ENCODE measurements around the gene PLIN4.

PLIN4 gene

DNA sequence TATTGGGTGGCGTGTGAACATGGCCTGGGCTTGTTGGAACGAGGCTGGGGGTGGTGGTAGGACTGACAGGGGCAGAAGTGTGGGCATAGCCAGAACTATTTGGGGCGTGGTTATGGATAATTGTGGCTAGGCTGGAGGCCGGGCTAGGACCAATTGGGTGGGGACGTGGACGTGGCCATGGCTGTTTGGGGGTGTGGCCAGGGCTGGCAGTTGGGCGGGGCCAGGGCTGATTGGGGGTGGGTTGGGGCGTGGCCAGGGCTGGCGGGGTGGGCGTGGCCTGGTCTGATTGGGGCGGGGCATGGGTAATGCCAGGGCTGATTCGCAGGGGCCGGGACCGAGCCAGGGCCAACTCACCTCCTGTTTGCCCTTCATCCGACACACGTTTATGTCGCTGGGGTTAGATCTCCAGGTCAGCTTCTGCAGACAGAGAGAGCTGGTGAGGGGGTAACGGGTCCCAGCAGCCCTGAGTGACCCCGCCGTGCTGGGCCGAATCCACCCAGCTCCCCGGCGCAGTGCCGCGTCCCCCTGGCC is 38.4 kb upstream of the PLIN4 start:
- H3K36me3 ChIP-seq (ENCODE audit: control insufficient read depth in 2 of 2, insufficient read depth in 2 of 2, low read length in 2 of 2) = no peaks in the 10 kb centered on the region
- H3K9ac ChIP-seq (ENCODE audit: low read depth in 1 of 2, low read length in 2 of 2) = no peak overlapping the region
- H3K27me3 ChIP-seq (ENCODE audit: control insufficient read depth in 2 of 2, insufficient read depth in 2 of 2, low read length in 2 of 2) = peaks cover 0 to 4% of the 10 kb centered on the region in 2 donors
- peaks cover 0 to 5% of the 10 kb centered on the region in 2 donors for H3K4me1 ChIP-seq (ENCODE audit: control insufficient read depth in 2 of 2, insufficient read depth in 2 of 2, low read length in 2 of 2)
- H3K4me3 ChIP-seq (ENCODE audit: low read length in 2 of 2) = no peak overlapping the region
- H3K9me3 ChIP-seq (ENCODE audit: control insufficient read depth in 2 of 2, low read length in 2 of 2) = no peaks in the 10 kb centered on the region
- no peak overlapping the region for H3K27ac ChIP-seq (ENCODE audit: low read depth in 2 of 2, low read length in 2 of 2)

DNA sequence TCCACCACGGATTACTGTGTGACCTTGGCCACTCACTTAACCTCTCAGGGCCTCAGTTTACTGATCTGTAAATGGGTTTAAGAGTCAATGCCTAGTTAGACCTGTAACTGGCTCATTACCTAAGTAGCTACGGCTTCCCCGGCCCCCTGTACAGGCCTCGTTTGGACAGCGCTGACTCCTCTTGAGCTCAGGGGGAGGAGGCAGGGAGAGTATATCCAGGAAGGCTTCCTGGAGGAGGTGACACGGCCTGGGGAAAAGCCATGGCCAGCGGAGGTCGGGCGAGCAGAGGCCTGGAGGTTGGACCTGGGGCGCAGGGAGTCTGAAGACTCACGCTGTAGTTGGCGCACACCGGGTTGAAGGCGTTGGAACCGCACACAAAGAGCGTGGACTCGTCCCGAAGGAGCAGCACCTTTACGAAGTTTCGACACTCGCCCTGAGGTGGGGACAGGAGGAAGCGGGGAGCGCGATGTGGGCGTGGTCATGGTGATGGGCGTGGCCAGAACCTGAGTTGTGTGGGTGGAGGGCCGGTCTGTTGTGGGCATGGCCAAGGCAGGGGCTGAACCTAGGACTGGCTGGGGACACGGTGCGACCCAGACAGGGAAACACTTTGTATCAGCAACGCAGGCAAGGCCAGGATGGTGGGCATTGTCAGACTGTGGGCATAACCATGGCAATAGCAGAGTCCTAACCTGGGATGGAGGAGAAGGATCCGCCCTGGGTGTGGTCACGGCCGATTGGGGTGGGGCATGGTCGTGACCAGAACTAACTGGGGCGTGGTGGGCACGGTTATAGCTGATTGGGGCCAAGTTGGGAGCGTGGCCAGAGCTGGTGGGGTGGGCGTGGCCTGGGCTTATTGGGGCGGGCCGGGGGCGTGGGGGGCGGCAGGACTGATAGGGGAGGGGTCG is 37.6 kb upstream of the PLIN4 start:
- Histone ChIP-seq H3K27me3 (ENCODE audit: control insufficient read depth in 2 of 2, insufficient read depth in 2 of 2, low read length in 2 of 2) (peaks cover 0 to 4% of the 10 kb centered on the region in 2 donors), H3K4me1 (ENCODE audit: control insufficient read depth in 2 of 2, insufficient read depth in 2 of 2, low read length in 2 of 2) (peaks cover 0 to 5% of the 10 kb centered on the region in 2 donors), H3K36me3 (ENCODE audit: control insufficient read depth in 2 of 2, insufficient read depth in 2 of 2, low read length in 2 of 2) (no peaks in the 10 kb centered on the region), H3K4me3 (ENCODE audit: low read length in 2 of 2) (no peak overlapping the region), H3K9ac (ENCODE audit: low read depth in 1 of 2, low read length in 2 of 2) (no peak overlapping the region), H3K9me3 (ENCODE audit: control insufficient read depth in 2 of 2, low read length in 2 of 2) (no peaks in the 10 kb centered on the region), H3K27ac (ENCODE audit: low read depth in 2 of 2, low read length in 2 of 2) (no peak overlapping the region)

DNA sequence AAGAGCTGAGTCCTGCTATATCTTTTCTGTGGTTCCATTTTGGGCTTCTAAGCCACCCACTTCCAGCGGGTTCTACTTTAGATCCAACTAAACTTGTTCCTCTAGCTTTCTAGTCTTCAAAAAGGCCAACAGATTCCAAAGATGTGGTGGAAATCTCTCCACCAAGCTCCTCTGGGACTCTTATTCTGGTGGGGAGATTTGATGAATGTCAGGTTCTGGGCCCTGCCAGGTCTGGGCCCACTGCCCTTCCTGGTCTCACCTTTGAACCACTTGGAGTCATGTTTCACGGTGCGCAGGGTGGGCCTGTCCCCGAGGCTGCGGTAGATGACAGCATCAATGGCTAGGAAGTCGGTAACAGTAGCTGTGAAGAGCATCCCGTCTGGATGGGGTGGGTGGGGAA is 36.4 kb upstream of the PLIN4 start:
- Histone ChIP-seq H3K27me3 (ENCODE audit: control insufficient read depth in 2 of 2, insufficient read depth in 2 of 2, low read length in 2 of 2) (peaks cover 0 to 8% of the 10 kb centered on the region in 2 donors), H3K9ac (ENCODE audit: low read depth in 1 of 2, low read length in 2 of 2) (no peak overlapping the region), H3K4me1 (ENCODE audit: control insufficient read depth in 2 of 2, insufficient read depth in 2 of 2, low read length in 2 of 2) (peaks cover 0 to 5% of the 10 kb centered on the region in 2 donors), H3K27ac (ENCODE audit: low read depth in 2 of 2, low read length in 2 of 2) (no peak overlapping the region), H3K36me3 (ENCODE audit: control insufficient read depth in 2 of 2, insufficient read depth in 2 of 2, low read length in 2 of 2) (no peaks in the 10 kb centered on the region), H3K9me3 (ENCODE audit: control insufficient read depth in 2 of 2, low read length in 2 of 2) (no peaks in the 10 kb centered on the region), H3K4me3 (ENCODE audit: low read length in 2 of 2) (no peak overlapping the region)

DNA sequence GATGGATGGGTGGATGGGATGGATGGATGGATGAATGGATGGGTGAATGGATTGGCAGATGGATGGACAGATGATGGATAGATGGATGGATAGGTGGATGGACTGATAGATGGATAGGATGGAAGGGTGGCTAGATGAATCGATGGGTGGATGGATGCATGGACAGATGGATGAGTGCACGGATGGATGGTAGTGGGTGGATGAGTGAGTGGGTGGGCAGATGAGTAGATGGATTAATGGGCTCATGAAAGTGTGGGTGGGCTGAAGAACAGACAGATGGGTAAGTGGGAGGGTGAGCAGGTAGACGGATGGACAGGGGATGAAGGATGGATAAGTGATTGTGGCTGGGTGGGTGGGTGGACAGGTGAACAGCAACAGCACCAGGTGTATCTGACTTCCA is 35.5 kb upstream of the PLIN4 start:
- H3K9me3 ChIP-seq (ENCODE audit: control insufficient read depth in 2 of 2, low read length in 2 of 2) = no peaks in the 10 kb centered on the region
- H3K36me3 ChIP-seq (ENCODE audit: control insufficient read depth in 2 of 2, insufficient read depth in 2 of 2, low read length in 2 of 2) = no peaks in the 10 kb centered on the region
- no peak overlapping the region for H3K4me3 ChIP-seq (ENCODE audit: low read length in 2 of 2)

DNA sequence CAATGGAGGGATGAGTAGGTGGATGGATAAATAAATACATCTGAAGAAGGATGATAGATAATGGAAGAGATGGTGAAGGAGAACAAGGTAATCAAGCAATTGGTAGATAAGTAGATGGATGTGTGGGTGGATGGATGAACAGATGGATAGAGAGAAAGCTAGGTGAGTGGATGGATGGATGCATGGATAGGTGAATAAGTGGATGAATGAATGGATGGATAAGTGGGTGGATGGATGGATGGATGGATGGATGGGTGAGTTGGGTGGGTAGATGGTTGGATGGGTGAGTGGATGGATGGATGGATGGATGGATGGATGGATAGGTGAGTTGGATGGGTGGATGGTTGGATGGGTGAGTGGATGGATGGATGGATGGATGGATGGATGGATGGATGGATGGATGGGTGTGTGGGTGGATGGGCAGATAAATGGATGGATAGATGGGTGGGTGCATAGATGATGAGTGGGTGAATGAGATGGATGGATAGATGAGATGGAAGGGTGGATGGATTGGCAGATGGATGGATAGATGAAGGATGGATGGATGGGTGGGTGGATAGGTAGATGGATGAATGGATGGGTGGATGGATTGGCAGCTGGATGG is 34.9 kb upstream of the PLIN4 start:
- H3K36me3 ChIP-seq (ENCODE audit: control insufficient read depth in 2 of 2, insufficient read depth in 2 of 2, low read length in 2 of 2) = no peaks in the 10 kb centered on the region
- H3K27ac ChIP-seq (ENCODE audit: low read depth in 2 of 2, low read length in 2 of 2) = no peak overlapping the region
- H3K9me3 ChIP-seq (ENCODE audit: control insufficient read depth in 2 of 2, low read length in 2 of 2) = no peaks in the 10 kb centered on the region
- H3K4me1 ChIP-seq (ENCODE audit: control insufficient read depth in 2 of 2, insufficient read depth in 2 of 2, low read length in 2 of 2) = peaks cover 0 to 5% of the 10 kb centered on the region in 2 donors
- H3K27me3 ChIP-seq (ENCODE audit: control insufficient read depth in 2 of 2, insufficient read depth in 2 of 2, low read length in 2 of 2) = peaks cover 0 to 8% of the 10 kb centered on the region in 2 donors
- no peak overlapping the region for H3K4me3 ChIP-seq (ENCODE audit: low read length in 2 of 2)
- no peak overlapping the region for H3K9ac ChIP-seq (ENCODE audit: low read depth in 1 of 2, low read length in 2 of 2)

More for the DNA sequence above, 35.5 kb upstream of the PLIN4 start:
- no peak overlapping the region for H3K9ac ChIP-seq (ENCODE audit: low read depth in 1 of 2, low read length in 2 of 2)
- H3K27me3 ChIP-seq (ENCODE audit: control insufficient read depth in 2 of 2, insufficient read depth in 2 of 2, low read length in 2 of 2) = peaks cover 0 to 8% of the 10 kb centered on the region in 2 donors
- H3K27ac ChIP-seq (ENCODE audit: low read depth in 2 of 2, low read length in 2 of 2) = no peak overlapping the region
- peaks cover 0 to 5% of the 10 kb centered on the region in 2 donors for H3K4me1 ChIP-seq (ENCODE audit: control insufficient read depth in 2 of 2, insufficient read depth in 2 of 2, low read length in 2 of 2)

DNA sequence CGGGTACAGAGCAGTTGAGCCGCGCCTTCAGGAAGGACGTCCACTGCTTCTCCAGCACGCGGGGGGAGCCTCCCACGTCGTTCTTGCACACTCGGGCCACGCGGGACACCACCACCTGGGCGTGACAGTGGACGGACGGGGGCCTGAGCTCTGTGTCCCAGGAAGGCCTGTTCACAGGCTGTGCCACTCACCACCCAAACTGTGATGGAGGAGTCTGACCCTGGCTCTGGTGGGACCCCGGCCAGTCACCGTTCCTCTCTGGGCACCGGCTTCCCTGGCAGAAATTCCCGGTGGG is 34.2 kb upstream of the PLIN4 start:
- Histone ChIP-seq H3K4me1 (ENCODE audit: control insufficient read depth in 2 of 2, insufficient read depth in 2 of 2, low read length in 2 of 2) (peaks cover 0 to 5% of the 10 kb centered on the region in 2 donors), H3K27me3 (ENCODE audit: control insufficient read depth in 2 of 2, insufficient read depth in 2 of 2, low read length in 2 of 2) (peaks cover 0 to 8% of the 10 kb centered on the region in 2 donors), H3K9me3 (ENCODE audit: control insufficient read depth in 2 of 2, low read length in 2 of 2) (no peaks in the 10 kb centered on the region), H3K9ac (ENCODE audit: low read depth in 1 of 2, low read length in 2 of 2) (no peak overlapping the region), H3K4me3 (ENCODE audit: low read length in 2 of 2) (no peak overlapping the region), H3K27ac (ENCODE audit: low read depth in 2 of 2, low read length in 2 of 2) (no peak overlapping the region), H3K36me3 (ENCODE audit: control insufficient read depth in 2 of 2, insufficient read depth in 2 of 2, low read length in 2 of 2) (no peaks in the 10 kb centered on the region)

DNA sequence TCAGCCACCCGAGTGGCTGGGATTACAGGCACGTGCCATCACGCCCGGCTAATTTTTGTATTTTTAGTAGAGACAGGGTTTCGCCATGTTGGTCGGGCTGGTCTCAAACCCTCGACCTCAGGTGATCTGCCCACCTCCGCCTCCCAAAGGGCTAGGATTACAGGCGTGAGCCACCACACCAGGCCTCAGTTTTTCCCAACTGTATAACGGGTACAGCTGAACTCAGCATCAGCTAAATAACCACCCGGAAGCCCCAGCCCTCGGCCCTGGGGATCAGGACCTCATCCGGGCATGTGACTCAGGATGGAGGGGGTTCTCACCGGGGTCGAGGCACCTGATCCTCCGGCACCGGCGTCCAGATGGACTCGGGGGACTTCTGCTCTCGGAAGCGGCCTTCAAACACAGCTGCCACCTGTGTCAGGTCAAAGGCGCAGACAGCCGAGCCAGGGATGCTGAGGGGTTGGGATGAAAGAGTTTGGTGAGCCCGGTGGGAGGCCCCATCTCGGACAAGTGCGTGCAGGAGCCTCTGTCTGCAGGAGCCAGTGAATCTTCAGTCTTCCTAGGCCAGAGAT is 32.3 kb upstream of the PLIN4 start:
- Histone ChIP-seq H3K27me3 (ENCODE audit: control insufficient read depth in 2 of 2, insufficient read depth in 2 of 2, low read length in 2 of 2) (peaks cover 0 to 8% of the 10 kb centered on the region in 2 donors), H3K36me3 (ENCODE audit: control insufficient read depth in 2 of 2, insufficient read depth in 2 of 2, low read length in 2 of 2) (no peaks in the 10 kb centered on the region)

DNA sequence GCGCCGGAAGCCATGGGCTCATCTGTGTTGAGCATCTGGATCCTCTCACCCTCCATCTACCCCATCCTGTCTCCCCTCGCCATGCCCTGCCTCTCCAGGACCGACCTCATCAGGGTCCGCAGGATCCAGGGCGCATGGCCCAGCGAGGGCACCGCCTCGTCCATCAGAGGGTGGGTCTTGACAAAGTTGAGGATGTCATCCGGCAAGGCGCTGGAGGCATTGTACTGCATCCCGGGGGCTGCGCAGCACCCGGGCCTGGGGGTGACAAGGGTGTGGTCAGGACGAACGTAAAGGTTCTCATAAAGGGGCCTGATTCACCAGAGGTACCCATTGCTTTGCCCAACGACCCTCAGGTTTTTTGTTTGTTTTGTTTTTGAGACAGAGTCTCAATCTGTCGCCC is 31.7 kb upstream of the PLIN4 start:
- Histone ChIP-seq H3K9ac (ENCODE audit: low read depth in 1 of 2, low read length in 2 of 2) (no peak overlapping the region), H3K9me3 (ENCODE audit: control insufficient read depth in 2 of 2, low read length in 2 of 2) (no peaks in the 10 kb centered on the region), H3K27ac (ENCODE audit: low read depth in 2 of 2, low read length in 2 of 2) (no peak overlapping the region), H3K27me3 (ENCODE audit: control insufficient read depth in 2 of 2, insufficient read depth in 2 of 2, low read length in 2 of 2) (peaks cover 0 to 8% of the 10 kb centered on the region in 2 donors), H3K36me3 (ENCODE audit: control insufficient read depth in 2 of 2, insufficient read depth in 2 of 2, low read length in 2 of 2) (no peaks in the 10 kb centered on the region), H3K4me1 (ENCODE audit: control insufficient read depth in 2 of 2, insufficient read depth in 2 of 2, low read length in 2 of 2) (peaks cover 0 to 3% of the 10 kb centered on the region in 2 donors), H3K4me3 (ENCODE audit: low read length in 2 of 2) (no peak overlapping the region)

More for the DNA sequence above, 32.3 kb upstream of the PLIN4 start:
- H3K9ac ChIP-seq (ENCODE audit: low read depth in 1 of 2, low read length in 2 of 2) = no peak overlapping the region
- no peak overlapping the region for H3K4me3 ChIP-seq (ENCODE audit: low read length in 2 of 2)
- H3K4me1 ChIP-seq (ENCODE audit: control insufficient read depth in 2 of 2, insufficient read depth in 2 of 2, low read length in 2 of 2) = peaks cover 0 to 3% of the 10 kb centered on the region in 2 donors
- no peak overlapping the region for H3K27ac ChIP-seq (ENCODE audit: low read depth in 2 of 2, low read length in 2 of 2)
- no peaks in the 10 kb centered on the region for H3K9me3 ChIP-seq (ENCODE audit: control insufficient read depth in 2 of 2, low read length in 2 of 2)

DNA sequence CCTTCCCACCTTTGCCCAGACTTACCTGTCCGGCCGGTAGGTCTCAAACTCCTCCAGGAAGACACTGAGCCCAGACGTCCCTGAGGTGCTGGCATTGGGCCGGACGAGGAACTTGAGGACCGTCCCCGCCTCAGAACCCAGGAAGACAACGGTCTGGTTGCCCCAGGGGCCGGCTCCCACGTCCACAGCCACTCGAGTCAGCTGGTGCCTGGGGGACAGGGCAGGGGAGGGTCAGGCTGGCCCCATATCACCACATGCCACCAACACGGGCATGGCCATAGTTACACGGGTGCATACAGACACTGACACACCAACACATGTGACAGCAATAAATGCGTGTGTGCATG is 29.9 kb upstream of the PLIN4 start:
- Histone ChIP-seq H3K9me3 (ENCODE audit: control insufficient read depth in 2 of 2, low read length in 2 of 2) (no peaks in the 10 kb centered on the region), H3K9ac (ENCODE audit: low read depth in 1 of 2, low read length in 2 of 2) (no peak overlapping the region), H3K4me3 (ENCODE audit: low read length in 2 of 2) (no peak overlapping the region)

More for the DNA sequence above, 29.9 kb upstream of the PLIN4 start:
- peaks cover 0 to 3% of the 10 kb centered on the region in 2 donors for H3K4me1 ChIP-seq (ENCODE audit: control insufficient read depth in 2 of 2, insufficient read depth in 2 of 2, low read length in 2 of 2)
- H3K36me3 ChIP-seq (ENCODE audit: control insufficient read depth in 2 of 2, insufficient read depth in 2 of 2, low read length in 2 of 2) = no peaks in the 10 kb centered on the region
- H3K27me3 ChIP-seq (ENCODE audit: control insufficient read depth in 2 of 2, insufficient read depth in 2 of 2, low read length in 2 of 2) = peaks cover 0 to 8% of the 10 kb centered on the region in 2 donors
- H3K27ac ChIP-seq (ENCODE audit: low read depth in 2 of 2, low read length in 2 of 2) = no peak overlapping the region
